ENCODE results near the gene IGFBP1.
"Not testable (repeated sequence)": the region's sequence is repeated elsewhere in the genome, so short reads cannot be mapped to it uniquely, and the experiment has no call there.

IGFBP1 gene

GRCh38 chr7:45922810-45923209, 34.5 kb downstream of the IGFBP1 start:
- Histone ChIP-seq H3K4me1 (ENCODE audit: control insufficient read depth in 1 of 2, insufficient read depth in 2 of 2, low read length in 2 of 2) (peaks cover 0 to 37% of the 10 kb centered on the region in 2 donors), H3K27ac (ENCODE audit: low read length) (no peak overlapping the region), H3K4me3 (ENCODE audit: low read depth in 1 of 2, low read length in 2 of 2) (peak overlapping the region; percentile 34 to 68), H3K9me3 (ENCODE audit: control insufficient read depth in 1 of 2, low read length in 2 of 2) (no peaks in the 10 kb centered on the region), H3K27me3 (ENCODE audit: low read depth, low read length) (peaks cover 7% of the 10 kb centered on the region), H3K36me3 (ENCODE audit: control insufficient read depth in 1 of 2, insufficient read depth in 2 of 2, low read length in 2 of 2) (no peaks in the 10 kb centered on the region)

- H3K27ac ChIP-seq (ENCODE audit: low read length), result no peak overlapping the region
- H3K27me3 ChIP-seq (ENCODE audit: low read depth, low read length), result peaks cover 2% of the 10 kb centered on the region
- H3K9me3 ChIP-seq (ENCODE audit: control insufficient read depth in 1 of 2, low read length in 2 of 2), result no peaks in the 10 kb centered on the region
- H3K36me3 ChIP-seq (ENCODE audit: control insufficient read depth in 1 of 2, insufficient read depth in 2 of 2, low read length in 2 of 2), result no peaks in the 10 kb centered on the region
- H3K4me3 ChIP-seq (ENCODE audit: low read depth in 1 of 2, low read length in 2 of 2), result peak overlapping the region; percentile 34 to 68
- peaks cover 0 to 37% of the 10 kb centered on the region in 2 donors for H3K4me1 ChIP-seq (ENCODE audit: control insufficient read depth in 1 of 2, insufficient read depth in 2 of 2, low read length in 2 of 2)
Measured at GRCh38 chr7:45923290-45923689, 35.0 kb downstream of the IGFBP1 start.

- Histone ChIP-seq H3K36me3 (ENCODE audit: control insufficient read depth in 1 of 2, insufficient read depth in 2 of 2, low read length in 2 of 2) (no peaks in the 10 kb centered on the region), H3K27ac (ENCODE audit: low read length) (no peak overlapping the region), H3K27me3 (ENCODE audit: low read depth, low read length) (no peaks in the 10 kb centered on the region), H3K4me3 (ENCODE audit: low read depth in 1 of 2, low read length in 2 of 2) (no peak overlapping the region), H3K9me3 (ENCODE audit: control insufficient read depth in 1 of 2, low read length in 2 of 2) (no peaks in the 10 kb centered on the region), H3K4me1 (ENCODE audit: control insufficient read depth in 1 of 2, insufficient read depth in 2 of 2, low read length in 2 of 2) (peaks cover 0 to 37% of the 10 kb centered on the region in 2 donors)
Measured at GRCh38 chr7:45923818-45924217, 35.5 kb downstream of the IGFBP1 start.

DNA sequence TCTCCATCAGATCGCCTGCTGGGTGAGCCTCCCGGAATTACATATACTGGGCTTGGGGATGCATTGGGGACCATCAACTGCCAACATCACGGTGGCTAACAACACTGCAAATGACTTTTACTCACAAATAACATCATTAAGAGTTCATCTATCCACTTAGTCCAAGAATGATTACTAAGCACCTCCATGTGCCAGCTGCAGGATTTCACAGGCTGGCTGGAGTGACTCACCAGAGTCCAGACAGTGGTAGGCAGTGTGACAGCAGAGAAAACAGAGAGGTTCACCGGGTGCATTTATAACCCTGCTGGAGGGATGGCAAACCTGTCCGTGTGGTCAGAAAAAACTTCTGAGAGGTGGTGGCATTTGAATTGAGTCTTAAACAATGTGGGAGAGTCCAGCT, 36.0 kb downstream of the IGFBP1 start:
- H3K9me3 ChIP-seq (ENCODE audit: control insufficient read depth in 1 of 2, low read length in 2 of 2), result no peaks in the 10 kb centered on the region
- peaks cover 0 to 37% of the 10 kb centered on the region in 2 donors for H3K4me1 ChIP-seq (ENCODE audit: control insufficient read depth in 1 of 2, insufficient read depth in 2 of 2, low read length in 2 of 2)
- H3K4me3 ChIP-seq (ENCODE audit: low read depth in 1 of 2, low read length in 2 of 2), result no peak overlapping the region
- no peaks in the 10 kb centered on the region for H3K36me3 ChIP-seq (ENCODE audit: control insufficient read depth in 1 of 2, insufficient read depth in 2 of 2, low read length in 2 of 2)
- H3K27me3 ChIP-seq (ENCODE audit: low read depth, low read length), result no peaks in the 10 kb centered on the region
- H3K27ac ChIP-seq (ENCODE audit: low read length), result no peak overlapping the region

DNA sequence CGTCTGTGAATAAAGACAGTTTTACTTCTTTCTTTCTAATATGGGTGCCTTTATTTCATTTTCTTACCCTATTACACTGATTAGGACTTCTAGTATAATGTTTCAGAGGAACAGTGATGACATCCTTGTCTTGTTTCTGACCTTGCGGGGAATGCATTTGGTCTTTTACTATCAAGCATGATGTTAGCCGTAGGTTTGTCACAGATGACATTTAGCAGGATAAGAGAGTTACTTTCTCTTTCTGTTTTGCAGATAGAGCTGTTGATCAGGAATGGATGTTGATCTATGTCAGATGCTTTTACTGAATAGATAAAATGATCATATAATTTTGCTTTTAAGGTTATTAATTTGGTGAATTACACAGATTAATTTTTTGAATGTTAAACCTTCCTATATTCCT, 39.4 kb downstream of the IGFBP1 start:
- no peak overlapping the region for H3K27ac ChIP-seq (ENCODE audit: low read length)
- peaks cover 0 to 4% of the 10 kb centered on the region in 2 donors for H3K9me3 ChIP-seq (ENCODE audit: control insufficient read depth in 1 of 2, low read length in 2 of 2)
- no peak overlapping the region for H3K4me3 ChIP-seq (ENCODE audit: low read depth in 1 of 2, low read length in 2 of 2)
- peaks cover 0 to 4% of the 10 kb centered on the region in 2 donors for H3K4me1 ChIP-seq (ENCODE audit: control insufficient read depth in 1 of 2, insufficient read depth in 2 of 2, low read length in 2 of 2)
- no peaks in the 10 kb centered on the region for H3K27me3 ChIP-seq (ENCODE audit: low read depth, low read length)
- H3K36me3 ChIP-seq (ENCODE audit: control insufficient read depth in 1 of 2, insufficient read depth in 2 of 2, low read length in 2 of 2), result no peaks in the 10 kb centered on the region

DNA sequence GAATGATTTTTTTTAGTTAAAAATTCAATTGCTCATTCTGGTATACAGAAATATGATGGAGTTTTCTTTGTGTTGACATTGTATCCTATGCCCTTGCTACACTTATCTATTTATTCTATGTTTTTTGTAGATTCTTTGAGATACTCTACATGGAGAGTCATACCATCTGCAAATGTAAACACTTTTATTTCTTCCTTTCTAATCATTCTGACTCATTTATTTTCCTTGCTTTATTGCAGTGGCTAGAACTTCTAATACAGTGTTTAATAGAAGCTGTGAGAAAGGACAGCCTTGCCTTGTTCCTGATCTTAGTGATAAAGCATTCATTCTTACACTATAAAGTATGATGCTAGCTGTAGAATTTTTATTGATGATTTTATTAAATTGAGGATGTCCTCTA, 42.7 kb downstream of the IGFBP1 start:
- no peaks in the 10 kb centered on the region for H3K4me1 ChIP-seq (ENCODE audit: control insufficient read depth in 1 of 2, insufficient read depth in 2 of 2, low read length in 2 of 2)
- H3K27me3 ChIP-seq (ENCODE audit: low read depth, low read length), result no peaks in the 10 kb centered on the region
- H3K36me3 ChIP-seq (ENCODE audit: control insufficient read depth in 1 of 2, insufficient read depth in 2 of 2, low read length in 2 of 2), result no peaks in the 10 kb centered on the region
- H3K4me3 ChIP-seq (ENCODE audit: low read depth in 1 of 2, low read length in 2 of 2), result no peak overlapping the region
- H3K9me3 ChIP-seq (ENCODE audit: control insufficient read depth in 1 of 2, low read length in 2 of 2), result peaks cover 0 to 4% of the 10 kb centered on the region in 2 donors
- no peak overlapping the region for H3K27ac ChIP-seq (ENCODE audit: low read length)

- no peaks in the 10 kb centered on the region for H3K36me3 ChIP-seq (ENCODE audit: control insufficient read depth in 1 of 2, insufficient read depth in 2 of 2, low read length in 2 of 2)
- H3K4me1 ChIP-seq (ENCODE audit: control insufficient read depth in 1 of 2, insufficient read depth in 2 of 2, low read length in 2 of 2), result no peaks in the 10 kb centered on the region
- no peak overlapping the region for H3K4me3 ChIP-seq (ENCODE audit: low read depth in 1 of 2, low read length in 2 of 2)
- H3K27me3 ChIP-seq (ENCODE audit: low read depth, low read length), result no peaks in the 10 kb centered on the region
- H3K27ac ChIP-seq (ENCODE audit: low read length), result no peak overlapping the region
- no peaks in the 10 kb centered on the region for H3K9me3 ChIP-seq (ENCODE audit: control insufficient read depth in 1 of 2, low read length in 2 of 2)
Measured at GRCh38 chr7:45937301-45937700, 49.0 kb downstream of the IGFBP1 start.

DNA sequence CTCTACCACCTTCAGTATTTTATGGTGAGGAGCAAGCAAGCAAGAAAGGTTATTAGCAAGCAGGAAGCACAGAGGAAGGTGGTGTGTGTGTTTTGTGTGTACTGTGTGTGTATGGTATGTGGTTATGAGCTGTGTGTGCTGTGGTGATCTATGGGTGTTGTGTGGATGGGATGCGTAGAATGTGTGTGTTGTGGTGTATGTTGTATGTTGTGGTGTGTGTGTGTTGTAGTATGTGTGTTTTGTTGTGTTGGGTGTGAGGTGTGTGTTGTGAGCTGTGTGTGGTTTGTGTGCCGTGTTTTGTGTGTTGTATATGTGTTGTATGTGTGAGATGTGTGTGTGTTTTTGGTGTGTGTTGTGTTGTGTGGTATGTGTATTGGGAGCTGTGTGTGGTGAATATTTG, 49.6 kb downstream of the IGFBP1 start:
- Histone ChIP-seq H3K27ac (ENCODE audit: low read length) (no peak overlapping the region), H3K4me3 (ENCODE audit: low read depth in 1 of 2, low read length in 2 of 2) (no peak overlapping the region), H3K36me3 (ENCODE audit: control insufficient read depth in 1 of 2, insufficient read depth in 2 of 2, low read length in 2 of 2) (no peaks in the 10 kb centered on the region), H3K27me3 (ENCODE audit: low read depth, low read length) (no peaks in the 10 kb centered on the region), H3K9me3 (ENCODE audit: control insufficient read depth in 1 of 2, low read length in 2 of 2) (no peaks in the 10 kb centered on the region), H3K4me1 (ENCODE audit: control insufficient read depth in 1 of 2, insufficient read depth in 2 of 2, low read length in 2 of 2) (no peaks in the 10 kb centered on the region)

DNA sequence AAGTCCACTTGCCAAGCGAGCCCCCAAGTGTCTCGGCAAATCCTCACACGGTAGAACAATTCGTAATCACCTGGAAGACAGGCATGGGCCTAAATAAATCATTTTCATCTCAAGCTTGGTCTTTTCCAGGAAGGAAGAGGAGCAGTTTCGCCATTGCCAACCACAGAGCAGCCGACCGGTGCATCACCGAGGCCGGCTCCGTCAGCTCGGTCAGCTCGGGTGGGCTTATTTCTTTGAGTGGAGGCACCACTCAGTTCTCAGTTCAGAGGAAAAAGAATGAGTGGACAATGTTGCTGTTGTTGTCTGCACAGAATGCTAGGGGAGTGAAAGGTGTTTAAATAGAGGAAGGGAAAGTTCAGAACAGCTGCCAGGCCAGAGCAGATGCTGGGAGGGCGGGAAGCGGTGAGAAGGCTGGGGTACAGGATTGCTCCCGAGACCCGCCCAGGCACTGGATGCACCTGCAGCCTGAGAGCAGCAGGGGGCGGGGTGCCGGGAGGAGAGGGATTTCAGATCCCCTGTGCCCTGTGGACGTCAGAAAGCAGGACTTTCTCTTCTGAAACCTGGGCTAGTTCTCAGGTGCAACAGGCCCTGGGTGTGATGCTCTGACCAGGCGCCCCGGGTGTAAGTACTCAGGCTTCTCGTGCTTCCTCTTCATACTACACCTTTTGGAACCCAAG, 50.5 kb downstream of the IGFBP1 start:
- no peaks in the 10 kb centered on the region for H3K9me3 ChIP-seq (ENCODE audit: control insufficient read depth in 1 of 2, low read length in 2 of 2)
- H3K36me3 ChIP-seq (ENCODE audit: control insufficient read depth in 1 of 2, insufficient read depth in 2 of 2, low read length in 2 of 2), result no peaks in the 10 kb centered on the region
- no peak overlapping the region for H3K27ac ChIP-seq (ENCODE audit: low read length)
- H3K27me3 ChIP-seq (ENCODE audit: low read depth, low read length), result no peaks in the 10 kb centered on the region
- H3K4me1 ChIP-seq (ENCODE audit: control insufficient read depth in 1 of 2, insufficient read depth in 2 of 2, low read length in 2 of 2), result no peaks in the 10 kb centered on the region
- no peak overlapping the region for H3K4me3 ChIP-seq (ENCODE audit: low read depth in 1 of 2, low read length in 2 of 2)

DNA sequence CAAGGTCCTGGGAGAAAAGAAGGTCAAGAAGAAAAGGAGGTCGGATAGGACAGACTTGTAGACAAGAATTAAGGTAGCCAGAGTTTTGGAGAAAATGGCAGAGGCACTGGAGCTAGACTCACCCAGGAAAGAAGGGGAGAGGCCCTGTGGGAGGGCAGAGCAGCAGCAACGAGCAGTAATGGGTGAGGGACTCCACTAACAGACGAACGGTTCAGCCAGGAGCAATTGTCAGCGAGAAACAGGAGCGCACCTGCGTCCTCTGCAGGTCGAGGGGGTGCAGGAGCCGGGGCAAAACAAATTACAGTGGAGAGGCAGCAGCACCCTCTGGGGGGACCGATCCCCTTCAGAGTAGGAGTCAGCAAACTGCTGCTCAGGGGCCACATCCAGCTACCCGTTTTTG, 51.3 kb downstream of the IGFBP1 start:
- Histone ChIP-seq H3K27me3 (ENCODE audit: low read depth, low read length) (no peaks in the 10 kb centered on the region), H3K27ac (ENCODE audit: low read length) (no peak overlapping the region), H3K4me1 (ENCODE audit: control insufficient read depth in 1 of 2, insufficient read depth in 2 of 2, low read length in 2 of 2) (no peaks in the 10 kb centered on the region), H3K9me3 (ENCODE audit: control insufficient read depth in 1 of 2, low read length in 2 of 2) (no peaks in the 10 kb centered on the region), H3K4me3 (ENCODE audit: low read depth in 1 of 2, low read length in 2 of 2) (no peak overlapping the region), H3K36me3 (ENCODE audit: control insufficient read depth in 1 of 2, insufficient read depth in 2 of 2, low read length in 2 of 2) (no peaks in the 10 kb centered on the region)

DNA sequence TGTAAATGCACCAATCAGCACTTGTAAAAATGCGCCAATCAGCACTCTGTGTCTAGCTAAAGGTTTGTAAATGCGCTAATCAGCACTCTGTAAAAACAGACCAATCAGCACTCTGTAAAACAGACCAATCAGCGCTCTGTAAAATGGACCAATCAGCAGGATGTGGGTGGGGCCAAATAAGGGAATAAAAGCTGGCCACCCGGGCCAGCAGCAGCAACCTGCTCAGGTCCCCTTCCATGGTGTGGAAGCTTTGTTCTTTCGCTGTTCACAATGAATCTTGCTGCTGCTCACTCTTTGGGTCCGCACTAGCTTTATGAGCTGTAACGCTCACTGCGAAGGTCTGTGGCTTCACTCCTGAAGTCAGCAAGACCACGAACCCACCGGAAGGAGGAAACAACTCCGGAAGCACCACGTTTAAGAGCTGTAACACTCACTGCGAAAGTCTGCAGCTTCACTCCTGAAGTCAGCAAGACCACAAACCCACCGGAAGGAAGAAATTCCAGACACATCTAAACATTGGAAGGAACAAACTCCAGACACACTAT, 52.0 kb downstream of the IGFBP1 start:
- H3K27ac ChIP-seq (ENCODE audit: low read length); H3K36me3 ChIP-seq (ENCODE audit: control insufficient read depth in 1 of 2, insufficient read depth in 2 of 2, low read length in 2 of 2); H3K27me3 ChIP-seq (ENCODE audit: low read depth, low read length); H3K9me3 ChIP-seq (ENCODE audit: control insufficient read depth in 1 of 2, low read length in 2 of 2); H3K4me3 ChIP-seq (ENCODE audit: low read depth in 1 of 2, low read length in 2 of 2); H3K4me1 ChIP-seq (ENCODE audit: control insufficient read depth in 1 of 2, insufficient read depth in 2 of 2, low read length in 2 of 2): not testable (repeated sequence)

- H3K4me1 ChIP-seq (ENCODE audit: control insufficient read depth in 1 of 2, insufficient read depth in 2 of 2, low read length in 2 of 2), result no peaks in the 10 kb centered on the region
- H3K27me3 ChIP-seq (ENCODE audit: low read depth, low read length), result no peaks in the 10 kb centered on the region
- H3K36me3 ChIP-seq (ENCODE audit: control insufficient read depth in 1 of 2, insufficient read depth in 2 of 2, low read length in 2 of 2), result no peaks in the 10 kb centered on the region
- H3K27ac ChIP-seq (ENCODE audit: low read length), result no peak overlapping the region
- no peak overlapping the region for H3K4me3 ChIP-seq (ENCODE audit: low read depth in 1 of 2, low read length in 2 of 2)
- no peaks in the 10 kb centered on the region for H3K9me3 ChIP-seq (ENCODE audit: control insufficient read depth in 1 of 2, low read length in 2 of 2)
Measured at GRCh38 chr7:45940939-45941338, 52.7 kb downstream of the IGFBP1 start.
